ENCODE results near the gene CBX7. TPM values are rescaled to one million over a fixed set of nuclear protein-coding genes. Genes with fewer than 3 reads are reported as not detected.

The CBX7 gene
- total and polyA plus RNA-seq, 4 donors, result 2.2 to 21.8 (median 14.9) TPM

GRCh38 chr22:39175353-39176142 is 23.1 kb upstream of the CBX7 start:
- H3K9ac ChIP-seq (ENCODE audit: low read depth in 1 of 2, low read length in 2 of 2), result no peak overlapping the region
- no peaks in the 10 kb centered on the region for H3K36me3 ChIP-seq (ENCODE audit: control insufficient read depth in 4 of 4, insufficient read depth in 3 of 4, low read depth in 1 of 4, low read length in 3 of 4)
- 78% methylated on average over 18 of the region's 18 CpGs for WGBS
- H3K27me3 ChIP-seq (ENCODE audit: control insufficient read depth in 4 of 4, insufficient read depth in 4 of 4, low read length in 3 of 4), result no peaks in the 10 kb centered on the region
- TF ChIP-seq RXRA (IDR thresholded peaks at IDR 0.05), result peak in 1 of 2 donors; percentile 0
- TF ChIP-seq CTCF (IDR thresholded peaks at IDR 0.05; ENCODE audit: low read depth, low read length, missing input control), result no peak
- no peak for DNase-seq (ENCODE audit: low spot score)
- no peak overlapping the region for H3K4me3 ChIP-seq (ENCODE audit: low read depth in 1 of 3, low read length in 3 of 3)
- peak overlapping the region; percentile 53 to 72 for H3K27ac ChIP-seq (ENCODE audit: low read depth in 1 of 2, low read length in 2 of 2)
- H3K9me3 ChIP-seq (ENCODE audit: control insufficient read depth in 4 of 4, low read length in 3 of 4), result no peaks in the 10 kb centered on the region
- peaks cover 0 to 34% (median 4%) of the 10 kb centered on the region in 4 donors for H3K4me1 ChIP-seq (ENCODE audit: control insufficient read depth in 4 of 4, insufficient read depth in 4 of 4, low read length in 3 of 4)

- H3K36me3 ChIP-seq (ENCODE audit: control insufficient read depth in 4 of 4, insufficient read depth in 3 of 4, low read depth in 1 of 4, low read length in 3 of 4), result no peaks in the 10 kb centered on the region
- no peaks in the 10 kb centered on the region for H3K9me3 ChIP-seq (ENCODE audit: control insufficient read depth in 4 of 4, low read length in 3 of 4)
- peak overlapping the region; percentile 53 to 72 for H3K27ac ChIP-seq (ENCODE audit: low read depth in 1 of 2, low read length in 2 of 2)
- no peaks in the 10 kb centered on the region for H3K27me3 ChIP-seq (ENCODE audit: control insufficient read depth in 4 of 4, insufficient read depth in 4 of 4, low read length in 3 of 4)
- no peak overlapping the region for H3K4me3 ChIP-seq (ENCODE audit: low read depth in 1 of 3, low read length in 3 of 3)
- WGBS, result 33% methylated on average over 22 of the region's 22 CpGs
- peaks cover 0 to 34% (median 4%) of the 10 kb centered on the region in 4 donors for H3K4me1 ChIP-seq (ENCODE audit: control insufficient read depth in 4 of 4, insufficient read depth in 4 of 4, low read length in 3 of 4)
- no peak for DNase-seq (ENCODE audit: low spot score)
- TF ChIP-seq GABPA (IDR thresholded peaks at IDR 0.05 in 1 of 2, conservative IDR thresholded peaks at IDR 0.05 in 1 of 2) (no peak), REST (IDR thresholded peaks at IDR 0.05) (peak; percentile 41), ATF3 (IDR thresholded peaks at IDR 0.05) (no peak), RAD21 (IDR thresholded peaks at IDR 0.05) (peak in 1 of 2 donors; percentile 26), HNF4G (IDR thresholded peaks at IDR 0.05) (no peak), RXRA (IDR thresholded peaks at IDR 0.05) (peak; percentile 55 to 66), YY1 (IDR thresholded peaks at IDR 0.05) (no peak), SP1 (IDR thresholded peaks at IDR 0.05) (peak; percentile 25), NR2F2 (IDR thresholded peaks at IDR 0.05) (peak; percentile 94), TAF1 (conservative IDR thresholded peaks at IDR 0.05) (no peak), JUND (IDR thresholded peaks at IDR 0.05) (peak; percentile 90)
- peak overlapping the region in 1 of 2 donors; percentile 43 for H3K9ac ChIP-seq (ENCODE audit: low read depth in 1 of 2, low read length in 2 of 2)
Observed at GRCh38 chr22:39174498-39175352, 22.2 kb upstream of the CBX7 start.
